HG02840 (cell line): ENCODE results near the gene MTM1.

Source experiments
- ATAC-seq: cut with Tn5 transposase; IDR thresholded peaks from one replicate; pipeline ENCODE4 v1.9.1; 2021; ENCODE audit warnings: mild to moderate bottlenecking, moderate library complexity, moderate number of reproducible peaks; ENCODE audit not compliant: unreplicated experiment, low FRiP score

The MTM1 gene

DNA sequence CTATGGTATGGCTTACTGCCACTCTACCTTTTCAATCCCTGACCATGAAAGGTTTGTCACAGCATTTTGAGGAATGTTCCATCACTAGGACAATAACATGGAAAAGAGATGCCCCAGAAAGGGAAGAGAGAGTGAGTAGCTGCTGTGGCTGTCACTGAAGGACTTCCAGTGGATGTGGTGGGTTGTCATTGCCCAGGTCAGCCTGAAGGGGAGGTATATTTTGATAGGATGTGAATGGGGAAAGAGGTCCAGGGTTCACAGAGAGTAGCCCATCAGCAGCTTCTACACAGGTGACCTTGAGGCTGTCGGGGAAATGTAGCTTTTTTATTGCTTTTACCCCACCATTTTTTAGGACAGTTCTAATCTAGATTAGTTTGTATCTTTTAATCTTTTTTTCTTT, 30.8 kb downstream of the MTM1 start:
- ATAC-seq = no peak

DNA sequence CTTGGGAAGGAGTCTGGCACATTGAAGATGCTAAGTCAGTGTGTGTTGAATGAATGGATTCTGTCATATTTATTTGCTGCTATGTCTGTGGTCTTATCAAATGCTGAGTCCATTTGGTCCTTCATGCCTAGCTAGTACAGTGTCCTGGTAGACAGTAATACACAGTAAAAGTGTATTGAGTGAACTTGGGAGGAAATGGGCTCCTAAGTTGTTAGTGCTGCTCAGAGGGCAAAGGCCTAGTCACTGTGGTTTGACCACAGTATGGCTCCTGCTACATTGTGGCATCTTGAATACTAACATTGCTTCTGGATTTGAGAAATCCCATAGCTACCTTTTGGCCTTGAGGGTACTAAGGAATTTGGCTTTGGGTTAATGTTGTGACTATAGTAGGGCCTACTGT, 33.9 kb downstream of the MTM1 start:
- no peak for ATAC-seq

DNA sequence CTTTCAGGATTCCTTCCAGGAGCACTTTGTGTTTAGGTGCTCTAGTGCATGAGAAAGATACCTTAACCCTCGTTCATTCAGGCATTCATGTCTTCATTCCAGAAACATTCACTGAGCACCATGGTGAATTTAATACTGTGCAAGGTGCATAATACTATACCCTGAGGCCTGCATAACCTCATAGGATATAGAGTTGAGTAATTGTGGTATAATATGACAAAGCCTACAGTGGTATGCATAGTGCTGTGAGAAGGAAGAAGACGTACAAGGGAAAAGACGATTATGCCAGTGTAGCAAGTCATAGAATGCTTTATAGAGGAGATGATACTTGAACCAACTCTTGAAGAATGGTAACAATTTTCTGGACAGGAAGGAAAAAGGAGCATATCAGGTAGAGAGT, 34.3 kb downstream of the MTM1 start:
- no peak for ATAC-seq

DNA sequence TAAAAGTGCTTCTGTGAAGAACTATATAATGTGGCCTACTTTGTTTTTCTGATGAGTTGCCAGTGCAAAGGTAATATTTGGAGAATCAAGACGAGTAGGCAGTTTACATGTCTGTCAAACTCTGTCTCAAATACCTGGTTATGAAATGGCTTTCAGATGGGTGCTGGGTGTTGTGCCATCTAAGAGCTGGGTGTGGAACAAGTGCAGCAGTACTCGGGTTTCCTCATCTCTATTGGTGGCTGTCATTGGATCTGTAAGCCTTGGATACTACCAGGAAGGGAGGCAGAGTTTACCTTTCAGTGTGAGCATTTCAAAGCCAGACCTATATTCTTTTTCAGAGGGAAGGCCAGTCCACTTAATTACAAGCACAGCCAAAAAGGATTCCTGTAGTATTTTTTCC, 37.2 kb downstream of the MTM1 start:
- no peak for ATAC-seq

DNA sequence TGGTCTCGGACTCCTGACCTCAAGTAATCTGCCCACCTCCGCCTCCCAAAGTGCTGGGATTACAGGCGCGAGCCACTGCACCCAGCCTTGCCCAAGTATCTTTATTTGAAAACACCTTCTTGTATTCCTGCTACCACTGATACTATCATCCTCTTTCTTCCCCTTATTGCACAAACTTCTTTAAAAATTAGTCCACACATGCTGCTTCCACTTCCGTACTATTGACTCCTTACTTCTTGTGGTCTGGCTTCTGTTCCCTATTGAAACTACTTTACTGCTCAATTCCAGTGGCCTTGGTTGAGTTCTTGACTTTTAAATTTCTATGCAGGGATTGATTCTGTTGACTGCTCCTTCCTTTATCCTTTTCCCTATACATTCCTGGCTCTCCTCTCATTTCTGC, 38.8 kb downstream of the MTM1 start:
- no peak for ATAC-seq

DNA sequence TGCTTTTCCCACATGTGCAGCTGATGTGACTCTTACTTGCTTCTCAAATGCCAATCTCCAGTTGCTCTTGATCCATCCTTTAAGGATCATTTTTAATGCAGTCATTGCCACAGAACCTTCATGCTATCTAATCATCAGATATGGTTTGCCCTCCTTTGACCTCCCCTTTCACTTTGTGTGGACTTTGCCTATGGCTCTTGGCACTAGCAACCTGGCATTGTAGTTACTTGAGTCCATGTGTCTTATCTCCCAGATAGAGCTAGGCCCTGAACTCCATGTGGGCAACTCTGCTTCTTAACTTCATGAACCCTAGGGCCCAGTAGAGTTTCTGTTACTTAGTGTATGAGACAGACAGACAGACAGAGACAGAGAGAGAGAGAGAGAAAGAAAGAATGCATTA, 41.6 kb downstream of the MTM1 start:
- ATAC-seq = no peak

DNA sequence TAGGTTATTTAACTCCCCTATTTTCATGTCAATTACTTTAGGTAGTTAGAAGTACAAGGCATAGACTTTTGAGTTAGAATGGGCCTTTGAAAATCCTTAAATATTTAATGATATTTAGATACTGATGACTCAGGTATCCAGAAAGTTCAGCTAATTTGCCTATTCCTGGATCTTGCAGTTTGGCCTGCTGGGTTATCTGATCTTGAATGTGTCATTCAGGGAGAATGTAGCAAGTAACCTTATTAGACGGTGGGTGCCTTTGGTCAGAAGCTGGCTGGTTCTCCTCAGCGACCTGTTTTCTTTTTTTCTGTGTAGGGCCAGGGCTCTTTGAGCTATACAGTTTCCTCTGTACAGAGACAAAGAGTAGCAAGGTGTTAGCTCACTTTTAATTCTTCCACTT, 42.0 kb downstream of the MTM1 start:
- ATAC-seq = no peak

DNA sequence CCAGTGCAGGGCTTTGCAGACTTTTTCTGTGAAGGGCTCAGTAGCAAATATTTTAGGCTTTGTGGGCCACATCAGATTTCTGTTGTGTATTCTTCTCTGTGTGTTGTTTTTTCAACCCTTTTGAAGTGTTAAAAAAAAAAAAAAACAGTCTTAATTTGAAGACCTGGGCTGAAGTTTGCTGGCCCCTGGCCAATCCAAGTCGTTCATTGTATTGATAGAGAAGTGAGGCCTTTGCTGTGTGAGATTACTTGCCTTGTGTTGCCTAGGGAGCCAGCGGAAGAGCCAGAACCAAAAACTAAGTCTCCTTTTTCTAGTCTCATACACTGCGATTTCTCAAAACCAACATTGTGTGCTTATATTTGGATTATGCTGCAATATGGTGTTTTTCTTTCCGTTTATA, 46.9 kb downstream of the MTM1 start:
- no peak for ATAC-seq

DNA sequence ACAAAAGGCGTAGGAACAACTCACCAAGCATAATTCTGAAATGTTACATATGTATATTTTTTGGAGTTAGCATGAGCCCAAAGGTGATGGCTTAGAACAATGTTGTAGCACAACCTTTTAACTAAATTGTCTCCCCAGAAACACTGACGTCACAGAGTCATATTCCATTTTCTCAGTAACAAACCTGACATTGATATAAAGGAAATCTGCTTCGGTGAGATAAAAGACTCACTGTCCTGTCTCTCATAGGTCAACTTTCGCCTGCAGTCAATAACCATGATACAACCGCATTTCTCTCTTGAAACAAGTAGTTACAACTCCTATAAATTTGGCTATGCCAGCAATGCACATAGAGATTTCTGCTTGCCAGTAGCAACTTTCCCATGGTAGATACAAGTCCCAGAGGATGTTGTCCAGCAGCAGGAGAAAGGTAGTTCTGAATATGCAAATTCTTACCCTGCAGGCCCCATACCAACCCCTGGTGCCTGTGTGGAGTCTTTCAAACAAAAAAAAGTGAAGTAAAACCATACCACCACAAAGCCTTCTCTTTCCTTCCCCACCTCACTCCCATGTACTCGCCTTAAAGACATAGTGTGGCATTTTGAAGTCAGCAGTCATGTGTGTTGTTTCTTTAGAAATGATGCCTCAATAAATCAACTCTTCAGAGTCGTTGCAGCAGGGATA, 47.9 kb downstream of the MTM1 start:
- ATAC-seq = no peak

DNA sequence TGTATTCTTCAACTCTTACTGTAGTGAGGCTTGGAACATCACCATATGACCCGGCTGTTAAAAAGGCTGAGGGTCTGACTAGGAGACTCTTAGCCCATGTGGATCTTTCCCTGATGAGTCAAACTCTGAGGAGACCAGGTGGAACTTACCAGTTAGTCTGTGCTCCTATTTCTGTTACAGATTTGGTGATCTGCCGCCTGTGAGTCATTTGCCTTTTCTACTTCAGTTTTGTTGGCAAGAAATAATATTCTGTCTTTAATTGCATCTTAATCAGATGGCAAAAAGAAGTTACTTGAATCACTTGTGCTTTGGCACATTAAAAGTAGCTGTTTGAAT, 48.4 kb downstream of the MTM1 start:
- no peak for ATAC-seq

DNA sequence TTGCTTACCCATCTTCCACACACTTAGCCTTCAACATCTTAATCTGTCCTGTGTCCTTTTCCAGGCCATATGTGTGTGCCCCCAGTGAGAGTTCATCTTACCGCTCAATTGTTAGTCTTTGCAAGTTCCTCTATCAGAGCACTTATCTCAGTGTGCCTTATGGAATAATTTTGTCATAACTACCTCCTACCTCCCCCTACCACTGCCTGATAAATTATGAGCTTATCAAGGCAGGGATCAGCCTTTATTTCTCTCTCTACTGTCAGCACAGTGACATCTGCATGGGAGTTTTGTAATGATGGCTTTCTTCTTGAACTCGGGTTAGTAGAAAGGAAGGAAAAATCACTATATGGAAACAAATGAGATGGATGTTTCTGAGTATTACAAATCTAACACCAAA, 53.2 kb downstream of the MTM1 start:
- no peak for ATAC-seq

DNA sequence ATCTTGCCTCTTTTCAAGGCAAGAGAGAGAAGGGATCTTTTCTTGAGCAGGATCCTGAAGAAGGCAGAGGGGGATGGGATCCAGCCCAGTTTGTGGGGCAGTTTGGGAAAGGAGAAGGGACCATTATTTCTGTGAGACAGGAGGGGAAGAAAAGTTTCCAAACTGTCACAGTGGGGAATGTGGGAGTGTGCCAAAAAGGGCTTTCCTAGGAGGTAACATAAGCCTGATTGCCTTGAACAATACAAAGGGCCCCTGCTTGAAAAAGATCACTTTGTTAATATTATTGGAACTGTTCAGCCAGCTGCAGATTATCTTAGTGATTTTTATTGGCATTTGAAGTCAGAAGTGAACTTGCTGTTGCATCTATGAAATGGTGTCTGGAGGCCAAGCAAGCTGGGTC, 55.2 kb downstream of the MTM1 start:
- ATAC-seq = no peak

DNA sequence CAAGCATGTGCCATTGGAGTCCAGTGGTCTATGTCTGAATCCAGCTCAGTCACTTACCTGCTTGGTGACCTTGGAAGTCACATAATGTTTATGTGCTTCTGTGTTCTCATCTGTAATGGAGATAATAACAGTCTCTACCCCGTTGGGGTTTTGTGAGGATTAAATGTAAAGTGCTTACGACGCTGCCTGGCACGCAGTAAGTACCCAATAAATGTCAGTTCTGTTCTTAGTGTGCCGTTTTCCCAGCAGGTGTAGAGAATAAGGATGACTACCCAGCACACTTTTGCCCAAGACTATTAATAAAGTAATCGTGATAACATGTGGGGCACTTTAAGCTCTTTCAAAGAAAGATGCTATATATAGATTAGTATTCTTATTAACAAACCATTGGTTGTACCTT, 56.7 kb downstream of the MTM1 start:
- no peak for ATAC-seq

DNA sequence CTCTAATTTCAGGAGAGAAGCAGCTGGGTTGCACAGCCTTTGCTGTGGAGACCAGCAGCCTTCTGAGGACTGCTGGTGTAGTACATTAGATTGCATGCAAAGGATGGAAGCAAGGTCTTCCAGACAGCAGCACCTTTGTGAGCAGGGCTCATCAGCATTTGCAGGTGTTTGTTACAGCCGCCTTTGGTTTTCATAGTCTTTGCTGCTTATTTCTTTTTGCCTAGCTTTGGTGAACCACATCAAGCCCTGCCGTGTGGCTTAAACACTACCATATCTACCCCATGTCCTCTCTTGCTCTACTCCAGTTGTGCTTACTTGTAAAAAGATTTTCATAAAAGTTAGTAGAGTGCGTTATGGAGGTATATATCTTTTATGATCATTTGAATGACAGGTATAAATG, 57.5 kb downstream of the MTM1 start:
- ATAC-seq = no peak

DNA sequence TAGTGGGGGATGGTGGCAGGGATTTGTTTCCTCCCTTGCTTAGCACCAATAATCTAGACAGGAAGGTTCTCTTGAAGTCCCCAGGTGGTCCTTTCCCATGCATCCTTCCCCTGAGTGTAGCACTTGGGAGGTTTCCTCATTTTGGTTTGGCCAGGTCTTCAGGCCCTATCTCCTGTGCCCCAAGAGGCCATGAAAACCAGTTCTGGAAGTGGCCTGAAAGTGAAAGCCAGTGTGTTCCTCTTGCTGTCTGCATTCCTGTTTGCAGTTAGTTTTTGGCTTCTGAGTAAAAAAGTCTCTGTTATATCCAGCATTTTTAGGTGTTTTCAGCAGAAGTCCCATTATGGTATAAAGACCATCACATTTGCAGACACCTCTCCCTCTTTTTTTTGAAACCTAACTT, 59.5 kb downstream of the MTM1 start:
- ATAC-seq = no peak

DNA sequence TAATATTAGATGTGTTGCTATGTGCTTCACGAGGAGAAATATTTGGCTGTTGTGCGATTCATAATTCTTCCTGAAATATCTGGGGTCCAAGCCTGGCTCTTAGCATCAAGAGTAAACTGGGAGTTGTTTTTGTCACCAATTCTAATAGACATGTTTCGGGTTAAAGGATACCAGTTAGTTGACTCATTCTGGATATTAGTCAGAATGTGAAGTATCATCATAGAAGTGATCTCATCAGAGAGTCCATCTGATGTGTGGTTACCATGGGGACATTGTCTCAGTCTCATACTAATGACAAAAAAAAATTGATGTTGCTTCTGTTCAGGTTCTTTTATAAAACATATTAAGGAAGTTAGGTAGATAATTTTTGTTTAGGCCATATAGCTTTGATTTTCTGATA, 67.5 kb downstream of the MTM1 start:
- ATAC-seq = no peak

DNA sequence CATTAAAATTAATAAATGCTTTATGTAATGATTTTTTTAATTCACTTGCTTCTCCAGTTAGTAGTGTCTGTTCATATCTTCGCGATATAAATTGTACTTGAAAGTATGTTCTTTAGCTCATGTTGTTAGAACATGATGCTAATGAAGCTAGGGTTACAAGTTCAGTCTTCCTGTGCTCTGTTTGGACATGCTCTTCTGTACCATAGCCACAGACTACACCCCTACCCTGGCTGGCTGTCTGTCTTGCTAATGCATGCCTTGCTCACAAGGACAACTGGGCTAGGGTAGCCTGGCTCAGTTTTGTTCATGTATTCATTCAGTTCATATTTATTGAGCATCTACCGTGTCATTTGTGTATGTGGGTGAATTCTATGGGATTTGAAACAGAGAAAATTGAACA, 74.0 kb downstream of the MTM1 start:
- no peak for ATAC-seq

DNA sequence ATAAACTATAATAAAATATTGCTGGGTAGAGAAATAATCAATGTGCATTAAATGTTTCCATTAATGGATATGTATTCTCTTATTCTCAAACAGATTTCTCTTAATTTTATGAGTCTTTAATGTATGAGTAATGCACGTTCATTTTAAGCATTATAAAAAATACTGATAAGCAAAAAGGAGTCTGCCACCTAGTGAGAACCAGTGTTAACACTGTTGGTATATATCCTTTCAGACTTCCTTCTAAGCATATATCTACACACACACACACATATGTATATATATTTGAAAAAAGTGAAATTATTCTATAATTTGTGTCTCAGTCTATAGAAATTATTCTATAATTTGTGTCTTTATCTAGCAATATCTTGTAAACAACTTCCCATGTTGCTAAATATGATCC, 74.8 kb downstream of the MTM1 start:
- ATAC-seq = no peak

DNA sequence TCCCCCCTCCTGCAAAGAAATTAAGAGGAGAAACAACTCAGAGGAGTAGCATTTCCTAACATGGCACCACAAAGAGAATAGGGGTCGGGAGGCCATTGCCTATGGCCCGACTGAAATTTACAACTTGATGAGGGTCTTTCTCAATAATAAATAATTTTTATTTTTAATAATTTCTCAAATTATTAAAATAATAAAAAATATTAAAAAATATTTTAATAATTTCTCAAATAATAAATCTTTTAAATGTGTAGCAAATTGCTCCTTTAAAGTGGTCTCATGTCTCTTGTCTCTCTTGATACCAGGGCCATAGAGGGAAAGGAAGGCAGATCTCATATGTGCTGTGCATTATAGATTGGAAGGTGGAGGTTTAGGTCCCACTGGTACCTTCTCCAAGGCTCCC, 75.5 kb downstream of the MTM1 start:
- ATAC-seq = no peak

DNA sequence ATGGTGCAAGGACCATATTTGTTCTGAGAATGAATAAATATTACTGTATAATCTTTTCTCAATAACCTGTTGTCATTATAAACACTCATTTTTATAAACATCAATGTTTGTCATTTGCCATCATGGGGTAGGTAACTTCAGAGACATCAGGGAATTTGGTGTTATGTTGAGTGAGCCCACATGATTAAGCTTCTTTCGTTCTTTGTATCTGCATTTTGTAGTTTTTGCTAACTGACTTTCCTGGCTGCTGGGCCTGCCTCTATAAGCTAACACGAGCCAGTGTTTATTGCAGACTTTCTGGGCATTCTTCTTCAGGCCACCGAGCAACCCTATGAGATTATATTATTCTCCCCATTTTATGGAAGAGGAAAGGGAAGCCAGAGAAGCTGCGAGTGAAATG, 76.0 kb downstream of the MTM1 start:
- no peak for ATAC-seq

DNA sequence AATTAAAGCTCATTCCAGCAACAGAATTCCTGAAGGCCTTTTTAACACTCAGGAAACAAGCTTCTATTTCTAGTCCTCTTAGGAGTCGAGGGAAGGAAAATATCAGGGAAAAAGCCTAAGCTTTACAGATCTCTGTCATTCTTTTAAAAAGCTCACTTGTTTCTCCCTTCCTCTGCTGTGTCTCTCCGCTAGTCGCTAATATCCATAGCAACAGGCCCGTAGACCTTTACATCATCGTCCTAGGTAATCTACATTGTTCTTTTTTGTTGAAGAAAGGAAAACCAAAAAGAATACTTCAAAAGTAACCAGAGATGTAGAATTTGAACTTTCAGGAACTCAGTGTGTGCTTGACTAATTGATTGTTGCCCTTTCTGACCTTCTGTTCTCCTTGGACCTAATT, 78.9 kb downstream of the MTM1 start:
- ATAC-seq = no peak

DNA sequence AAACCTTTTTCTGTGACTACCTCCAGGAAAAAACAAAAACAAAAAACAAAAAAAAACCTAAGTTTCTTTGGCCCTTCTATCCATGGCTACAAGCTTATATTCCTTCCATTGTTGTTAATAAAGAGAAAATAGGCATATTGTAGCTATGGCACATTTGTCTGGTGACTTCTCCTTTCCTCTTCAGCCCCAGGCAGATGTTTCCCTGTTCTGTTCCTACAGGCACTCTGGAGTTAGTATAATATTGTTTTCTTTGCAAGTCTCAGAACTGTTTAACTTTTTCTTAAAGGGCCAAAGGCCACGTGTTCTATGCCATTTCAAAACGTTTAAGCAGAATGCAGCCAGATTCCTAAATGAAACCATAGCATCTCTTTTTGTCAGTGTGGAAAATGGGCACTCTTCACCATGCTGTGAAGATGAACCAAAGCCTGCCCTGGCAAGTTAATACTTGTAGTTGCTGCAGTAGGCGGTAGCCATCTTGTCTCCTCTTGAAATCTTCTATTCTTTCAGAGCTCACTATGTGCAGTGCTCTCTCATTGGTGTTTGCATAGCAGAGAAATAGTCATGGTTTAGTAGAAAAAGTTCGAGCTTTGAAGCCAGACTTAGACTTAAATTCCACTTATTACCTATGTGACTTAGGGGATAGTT, 80.0 kb downstream of the MTM1 start:
- ATAC-seq = no peak
